Measurements from ENCODE around the gene AHCTF1.
"Not testable (repeated sequence)": the region's sequence is repeated elsewhere in the genome, so short reads cannot be mapped to it uniquely, and the experiment has no call there.

Gene AHCTF1

DNA sequence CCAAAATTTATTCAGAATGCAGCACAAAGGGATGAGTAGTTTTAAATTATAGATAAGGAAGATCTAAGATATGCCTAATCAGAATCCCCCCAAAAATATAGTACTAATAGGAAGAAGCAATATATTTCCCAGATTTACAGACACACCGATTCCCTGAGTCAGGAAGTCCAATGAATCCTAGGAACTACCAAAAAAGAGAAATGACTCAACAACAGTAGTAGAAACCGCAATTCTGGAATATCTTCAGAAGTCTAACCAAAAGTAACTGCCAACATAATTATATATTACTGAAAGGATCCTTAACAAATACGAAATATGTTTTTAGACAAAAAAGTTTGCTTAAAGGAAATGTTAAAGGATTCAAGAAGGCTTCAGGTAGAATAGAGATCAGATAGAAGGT lies 10.3 kb downstream of the AHCTF1 start:
- Histone ChIP-seq H3K18ac (ENCODE audit: low read length) (no peak overlapping the region), H2AK5ac (ENCODE audit: low read length) (no peak overlapping the region), H3K27me3 (ENCODE audit: insufficient read depth, low read length) (no peaks in the 10 kb centered on the region), H3K4ac (ENCODE audit: low read depth, low read length) (no peak overlapping the region), H4K91ac (ENCODE audit: low read depth, low read length) (no peak overlapping the region), H3K79me1 (ENCODE audit: low read length) (no peaks in the 10 kb centered on the region), H2BK120ac (ENCODE audit: insufficient read depth, low read length, poor library complexity) (no peak overlapping the region), H4K12ac (ENCODE audit: low read depth, low read length) (no peak overlapping the region), H3K4me3 (ENCODE audit: low read depth, low read length) (no peak overlapping the region), H3K23ac (ENCODE audit: low read length) (no peak overlapping the region), H2BK12ac (ENCODE audit: low read length) (no peak overlapping the region), H3K4me1 (ENCODE audit: control insufficient read depth in 1 of 2, insufficient read depth in 2 of 2, low read length in 2 of 2) (no peaks in the 10 kb centered on the region), H3K14ac (ENCODE audit: low read length) (no peak overlapping the region), H2BK5ac (ENCODE audit: low read depth, low read length, poor library complexity) (no peak overlapping the region), H3K9me3 (ENCODE audit: insufficient read depth, low read depth, low read length) (no peaks in the 10 kb centered on the region), H4K8ac (ENCODE audit: low read depth, low read length) (no peak overlapping the region), H3K4me2 (ENCODE audit: low read length) (no peak overlapping the region), H3K27ac (ENCODE audit: low read depth, low read length) (no peak overlapping the region), H2AFZ (ENCODE audit: insufficient read depth, low read length, poor library complexity) (no peak overlapping the region), H3K36me3 (ENCODE audit: control insufficient read depth in 1 of 2, insufficient read depth in 2 of 2, low read length in 2 of 2) (peaks cover 2 to 8% of the 10 kb centered on the region in 2 experiments), H3K79me2 (ENCODE audit: control insufficient read depth, insufficient read depth, low read length, poor library complexity) (peaks cover 1% of the 10 kb centered on the region), H3K9ac (ENCODE audit: low read length) (no peak overlapping the region)
- WGBS (ENCODE audit: extremely low coverage, insufficient coverage, insufficient read length), result no CpG with 5 or more reads among the region's 3 CpGs
- DNase-seq, result no peak

DNA sequence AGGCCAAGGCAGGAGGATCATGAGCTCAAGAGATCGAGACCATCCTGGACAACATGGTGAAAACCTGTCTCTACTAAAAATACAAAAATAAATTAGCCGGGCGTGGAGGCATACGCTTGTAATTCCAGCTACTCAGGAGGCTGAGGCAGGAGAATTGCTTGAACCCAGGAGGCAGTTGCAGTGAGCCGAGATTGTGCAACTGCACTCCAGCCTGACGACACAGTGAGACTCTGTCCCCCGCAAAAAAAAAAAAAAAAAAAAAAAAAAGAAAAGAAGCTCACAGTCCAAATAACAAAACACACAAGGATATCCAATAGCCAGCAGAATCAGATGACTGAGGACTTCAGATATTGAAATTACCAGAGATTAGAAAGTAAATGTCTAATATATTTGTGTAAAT lies 11.8 kb downstream of the AHCTF1 start:
- Histone ChIP-seq H3K18ac (ENCODE audit: low read length) (no peak overlapping the region), H3K79me2 (ENCODE audit: control insufficient read depth, insufficient read depth, low read length, poor library complexity) (peaks cover 1% of the 10 kb centered on the region), H4K12ac (ENCODE audit: low read depth, low read length) (no peak overlapping the region), H3K27me3 (ENCODE audit: insufficient read depth, low read length) (no peaks in the 10 kb centered on the region), H3K14ac (ENCODE audit: low read length) (no peak overlapping the region), H3K36me3 (ENCODE audit: control insufficient read depth in 1 of 2, insufficient read depth in 2 of 2, low read length in 2 of 2) (peaks cover 2 to 6% of the 10 kb centered on the region in 2 experiments), H3K4me2 (ENCODE audit: low read length) (no peak overlapping the region), H3K4ac (ENCODE audit: low read depth, low read length) (peak overlapping the region; percentile 86), H2AFZ (ENCODE audit: insufficient read depth, low read length, poor library complexity) (no peak overlapping the region), H2BK5ac (ENCODE audit: low read depth, low read length, poor library complexity) (no peak overlapping the region), H2BK120ac (ENCODE audit: insufficient read depth, low read length, poor library complexity) (no peak overlapping the region), H4K8ac (ENCODE audit: low read depth, low read length) (no peak overlapping the region), H2AK5ac (ENCODE audit: low read length) (no peak overlapping the region), H3K23ac (ENCODE audit: low read length) (no peak overlapping the region), H3K4me3 (ENCODE audit: low read depth, low read length) (no peak overlapping the region), H2BK12ac (ENCODE audit: low read length) (no peak overlapping the region), H3K9ac (ENCODE audit: low read length) (no peak overlapping the region), H3K4me1 (ENCODE audit: control insufficient read depth in 1 of 2, insufficient read depth in 2 of 2, low read length in 2 of 2) (no peaks in the 10 kb centered on the region), H3K27ac (ENCODE audit: low read depth, low read length) (no peak overlapping the region), H3K79me1 (ENCODE audit: low read length) (no peaks in the 10 kb centered on the region), H4K91ac (ENCODE audit: low read depth, low read length) (no peak overlapping the region), H3K9me3 (ENCODE audit: insufficient read depth, low read depth, low read length) (no peaks in the 10 kb centered on the region)
- no peak for DNase-seq
- WGBS (ENCODE audit: extremely low coverage, insufficient coverage, insufficient read length), result no CpG with 5 or more reads among the region's 7 CpGs

DNA sequence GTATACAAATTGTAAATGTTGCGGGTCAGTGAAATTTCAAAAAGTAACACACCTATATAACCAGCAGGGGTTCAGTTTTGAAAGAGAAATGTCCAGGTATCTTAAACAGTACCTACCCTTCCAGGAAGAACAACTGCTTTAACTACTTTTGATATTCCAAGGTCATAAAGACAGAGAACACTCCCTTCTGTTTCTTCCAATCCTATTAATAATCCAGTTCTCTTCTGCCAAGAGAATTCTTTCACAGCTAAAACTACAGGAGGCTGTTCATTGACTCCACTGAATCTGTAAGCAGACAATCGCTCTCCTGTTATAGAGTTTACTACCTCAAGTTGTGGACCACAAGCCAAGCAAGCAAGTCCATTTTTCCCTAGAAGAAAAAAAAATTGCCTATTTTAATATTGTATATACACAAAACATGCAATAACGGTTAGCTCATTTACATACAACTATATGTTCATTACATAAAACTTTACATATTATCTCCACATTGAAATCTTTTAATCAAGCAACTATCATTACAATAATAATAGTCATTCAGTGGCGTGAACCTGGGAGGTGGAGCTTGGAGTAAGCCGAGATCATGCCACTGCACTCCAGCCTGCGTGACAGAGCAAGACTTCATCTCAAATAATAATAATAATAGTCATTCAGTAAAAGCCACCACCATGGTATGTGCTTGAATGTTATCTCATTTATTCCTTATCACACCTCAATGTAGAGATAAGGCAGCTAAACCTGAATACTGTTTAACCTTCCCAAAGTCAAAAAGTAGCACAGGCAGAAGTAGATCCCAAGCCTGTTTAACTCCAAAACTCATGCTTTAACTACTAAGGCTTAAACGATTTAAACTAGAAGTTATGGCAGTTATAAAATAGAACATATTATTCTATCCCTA lies 15.5 kb downstream of the AHCTF1 start:
- DNase-seq; H3K4me1 ChIP-seq (ENCODE audit: control insufficient read depth in 1 of 2, insufficient read depth in 2 of 2, low read length in 2 of 2); H3K4me3 ChIP-seq (ENCODE audit: low read depth, low read length); H2BK12ac ChIP-seq (ENCODE audit: low read length); H3K4ac ChIP-seq (ENCODE audit: low read depth, low read length); H4K12ac ChIP-seq (ENCODE audit: low read depth, low read length); H3K27me3 ChIP-seq (ENCODE audit: insufficient read depth, low read length); H3K23ac ChIP-seq (ENCODE audit: low read length); H3K14ac ChIP-seq (ENCODE audit: low read length); H3K79me2 ChIP-seq (ENCODE audit: control insufficient read depth, insufficient read depth, low read length, poor library complexity); H4K91ac ChIP-seq (ENCODE audit: low read depth, low read length); H2BK5ac ChIP-seq (ENCODE audit: low read depth, low read length, poor library complexity); H3K9ac ChIP-seq (ENCODE audit: low read length); H3K9me3 ChIP-seq (ENCODE audit: insufficient read depth, low read depth, low read length); H3K4me2 ChIP-seq (ENCODE audit: low read length); H3K27ac ChIP-seq (ENCODE audit: low read depth, low read length); H2AFZ ChIP-seq (ENCODE audit: insufficient read depth, low read length, poor library complexity); H2BK120ac ChIP-seq (ENCODE audit: insufficient read depth, low read length, poor library complexity); H2AK5ac ChIP-seq (ENCODE audit: low read length); H3K79me1 ChIP-seq (ENCODE audit: low read length); H3K18ac ChIP-seq (ENCODE audit: low read length); H4K8ac ChIP-seq (ENCODE audit: low read depth, low read length): not testable (repeated sequence)
- peaks cover 9 to 17% of the 10 kb centered on the region in 2 experiments for H3K36me3 ChIP-seq (ENCODE audit: control insufficient read depth in 1 of 2, insufficient read depth in 2 of 2, low read length in 2 of 2)
- no CpG with 5 or more reads among the region's 7 CpGs for WGBS (ENCODE audit: extremely low coverage, insufficient coverage, insufficient read length)

DNA sequence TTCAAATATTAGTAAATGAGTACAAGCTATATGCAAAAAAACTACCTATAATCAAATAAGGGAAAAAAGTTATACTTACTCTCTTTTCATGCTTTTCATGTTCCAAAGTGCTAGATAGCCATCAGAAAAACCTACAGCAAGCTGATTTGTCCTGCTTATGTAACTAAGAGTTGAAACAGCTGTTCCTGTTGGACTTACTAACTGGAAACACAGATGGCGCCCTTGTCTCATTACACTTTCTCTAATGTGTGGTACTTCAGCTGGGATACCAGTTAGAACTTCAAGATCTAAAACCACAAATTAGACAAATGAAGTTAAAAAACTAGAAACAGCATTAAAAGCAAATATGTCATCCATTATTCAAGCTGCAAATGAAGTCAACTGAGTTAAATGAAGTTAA lies 24.3 kb downstream of the AHCTF1 start:
- Histone ChIP-seq H4K12ac (ENCODE audit: low read depth, low read length) (no peak overlapping the region), H3K27me3 (ENCODE audit: insufficient read depth, low read length) (no peaks in the 10 kb centered on the region), H3K36me3 (ENCODE audit: control insufficient read depth in 1 of 2, insufficient read depth in 2 of 2, low read length in 2 of 2) (peaks cover 17 to 25% of the 10 kb centered on the region in 2 experiments), H3K4me2 (ENCODE audit: low read length) (no peak overlapping the region), H3K79me1 (ENCODE audit: low read length) (no peaks in the 10 kb centered on the region), H3K18ac (ENCODE audit: low read length) (no peak overlapping the region), H2BK5ac (ENCODE audit: low read depth, low read length, poor library complexity) (no peak overlapping the region), H4K91ac (ENCODE audit: low read depth, low read length) (no peak overlapping the region), H4K8ac (ENCODE audit: low read depth, low read length) (no peak overlapping the region), H3K79me2 (ENCODE audit: control insufficient read depth, insufficient read depth, low read length, poor library complexity) (no peaks in the 10 kb centered on the region), H3K9me3 (ENCODE audit: insufficient read depth, low read depth, low read length) (no peaks in the 10 kb centered on the region), H3K23ac (ENCODE audit: low read length) (no peak overlapping the region), H3K14ac (ENCODE audit: low read length) (no peak overlapping the region), H2AK5ac (ENCODE audit: low read length) (no peak overlapping the region), H2BK120ac (ENCODE audit: insufficient read depth, low read length, poor library complexity) (no peak overlapping the region), H3K4ac (ENCODE audit: low read depth, low read length) (no peak overlapping the region), H2BK12ac (ENCODE audit: low read length) (no peak overlapping the region), H3K9ac (ENCODE audit: low read length) (no peak overlapping the region), H3K4me1 (ENCODE audit: control insufficient read depth in 1 of 2, insufficient read depth in 2 of 2, low read length in 2 of 2) (no peaks in the 10 kb centered on the region), H3K27ac (ENCODE audit: low read depth, low read length) (no peak overlapping the region), H2AFZ (ENCODE audit: insufficient read depth, low read length, poor library complexity) (no peak overlapping the region), H3K4me3 (ENCODE audit: low read depth, low read length) (no peak overlapping the region)
- WGBS (ENCODE audit: extremely low coverage, insufficient coverage, insufficient read length), result no CpG with 5 or more reads among the region's 1 CpG
- peak in 1 of 2 donors; percentile 25 for DNase-seq

Data from trophoblast cell (in vitro differentiated cells and primary cell).